D721Med (cell line): ENCODE data around the gene KLF11.

Experiments
- DNase-seq: peaks from one replicate; pipeline ENCODE4 v3.0.0; 2011; ENCODE audit warnings: low spot score; ENCODE audit not compliant: insufficient read length
- FAIRE-seq: peaks from 2 replicates; lab custom pipeline; 2011; peaks lifted over from hg19 to GRCh38; lab: Jason Lieb, UNC
- TF ChIP-seq, protein P1 (sequence below): IDR thresholded peaks from 2 replicates; pipeline ENCODE4 v1.5.1; 2012; ENCODE audit warnings: mild to moderate bottlenecking, control low read depth; ENCODE audit not compliant: insufficient read depth; ENCODE audit errors: missing control alignments

Gene KLF11

DNA sequence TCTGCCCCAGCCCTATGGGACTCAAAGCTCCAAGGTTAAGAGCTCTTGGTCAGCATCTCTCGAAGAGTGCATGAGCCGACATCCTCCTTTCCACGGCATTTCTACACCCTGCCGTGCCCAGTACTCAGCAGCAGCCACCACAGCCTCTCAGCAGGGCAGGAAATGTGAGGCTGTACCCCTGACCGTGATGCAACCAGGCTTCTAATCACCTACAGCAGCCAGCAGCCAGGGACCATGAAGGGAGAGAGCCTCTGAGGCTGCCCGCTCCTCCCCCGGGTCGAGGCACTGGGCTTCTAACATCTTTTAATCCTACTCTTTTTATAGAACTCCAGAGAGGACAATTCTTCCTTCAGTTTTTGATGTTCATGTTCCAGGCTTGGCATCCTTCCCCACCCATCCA, 30.4 kb downstream of the KLF11 start:
- DNase-seq (no peak), FAIRE-seq (no peak)
- TF ChIP-seq, protein P1, sequence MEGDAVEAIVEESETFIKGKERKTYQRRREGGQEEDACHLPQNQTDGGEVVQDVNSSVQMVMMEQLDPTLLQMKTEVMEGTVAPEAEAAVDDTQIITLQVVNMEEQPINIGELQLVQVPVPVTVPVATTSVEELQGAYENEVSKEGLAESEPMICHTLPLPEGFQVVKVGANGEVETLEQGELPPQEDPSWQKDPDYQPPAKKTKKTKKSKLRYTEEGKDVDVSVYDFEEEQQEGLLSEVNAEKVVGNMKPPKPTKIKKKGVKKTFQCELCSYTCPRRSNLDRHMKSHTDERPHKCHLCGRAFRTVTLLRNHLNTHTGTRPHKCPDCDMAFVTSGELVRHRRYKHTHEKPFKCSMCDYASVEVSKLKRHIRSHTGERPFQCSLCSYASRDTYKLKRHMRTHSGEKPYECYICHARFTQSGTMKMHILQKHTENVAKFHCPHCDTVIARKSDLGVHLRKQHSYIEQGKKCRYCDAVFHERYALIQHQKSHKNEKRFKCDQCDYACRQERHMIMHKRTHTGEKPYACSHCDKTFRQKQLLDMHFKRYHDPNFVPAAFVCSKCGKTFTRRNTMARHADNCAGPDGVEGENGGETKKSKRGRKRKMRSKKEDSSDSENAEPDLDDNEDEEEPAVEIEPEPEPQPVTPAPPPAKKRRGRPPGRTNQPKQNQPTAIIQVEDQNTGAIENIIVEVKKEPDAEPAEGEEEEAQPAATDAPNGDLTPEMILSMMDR, result no peak

DNA sequence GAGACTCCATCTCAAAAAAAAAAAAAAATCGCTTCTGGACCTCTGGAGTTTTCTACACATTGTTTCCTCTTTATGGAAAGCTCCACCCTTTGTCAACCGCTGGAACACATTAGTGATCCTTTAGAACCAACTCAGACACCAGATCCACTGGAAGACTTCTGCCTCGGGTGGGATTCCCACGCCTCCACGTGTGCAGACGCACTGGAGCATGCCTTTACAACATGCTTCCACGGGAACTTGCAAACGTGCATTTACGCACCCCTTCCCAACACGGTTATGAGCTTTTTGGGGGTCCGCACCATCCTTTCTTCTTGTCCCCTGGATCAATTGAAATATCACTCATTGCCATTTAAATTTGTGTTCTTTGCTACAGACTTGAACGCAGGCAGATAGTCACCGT, 31.8 kb downstream of the KLF11 start:
- TF ChIP-seq, protein P1, result no peak
- FAIRE-seq (no peak), DNase-seq (no peak)

DNA sequence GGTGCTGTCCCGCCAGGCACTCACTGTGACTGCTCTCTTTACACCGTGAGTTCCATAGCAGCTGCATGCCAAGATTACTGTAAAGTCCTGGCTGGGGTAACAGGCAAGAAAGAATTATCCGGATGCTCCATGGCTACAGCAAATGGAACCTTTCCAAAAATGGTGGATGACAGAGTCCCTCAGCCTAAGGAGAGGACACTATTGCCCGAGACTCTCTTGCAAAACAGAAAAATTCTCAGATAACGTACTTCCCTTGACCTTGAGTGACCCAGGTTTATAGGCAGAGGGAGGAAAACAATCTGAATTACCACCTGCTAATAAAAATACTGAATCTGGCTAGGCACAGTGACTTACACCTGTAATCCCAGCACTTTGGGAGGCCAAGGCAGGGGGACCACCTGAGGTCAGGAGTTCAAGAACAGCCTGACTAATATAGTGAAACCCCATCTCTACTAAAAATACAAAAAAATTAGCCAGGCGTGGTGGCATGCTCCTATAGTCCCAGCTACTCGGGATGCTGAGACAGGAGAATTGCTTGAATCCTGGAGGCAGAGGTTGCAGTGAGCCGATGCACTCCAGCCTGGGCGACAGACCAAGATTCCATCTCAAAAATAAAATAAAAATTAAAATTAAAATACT, 32.3 kb downstream of the KLF11 start:
- DNase-seq, result no peak
- TF ChIP-seq, protein P1, result no peak
- FAIRE-seq, result no peak

DNA sequence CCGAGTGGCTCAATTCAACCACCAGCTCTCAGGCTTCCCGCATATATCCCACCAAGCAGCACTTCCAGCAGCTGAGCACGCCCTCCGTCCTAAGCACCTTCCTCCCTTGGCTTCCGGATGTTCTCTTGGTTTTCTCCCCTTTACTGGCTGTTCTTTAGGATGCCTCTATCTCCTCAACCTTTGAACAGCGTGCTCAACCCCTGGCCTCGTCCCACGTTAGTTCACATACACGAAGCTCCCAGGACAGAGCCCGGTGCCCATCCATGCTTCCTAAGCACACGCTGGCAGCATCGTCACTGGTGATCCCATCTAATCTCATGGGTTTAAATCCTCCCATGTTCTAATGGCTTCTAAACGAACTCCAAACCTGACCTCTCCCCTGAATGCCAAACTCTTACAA, 33.2 kb downstream of the KLF11 start:
- DNase-seq (no peak), FAIRE-seq (no peak)
- TF ChIP-seq, protein P1, result no peak

DNA sequence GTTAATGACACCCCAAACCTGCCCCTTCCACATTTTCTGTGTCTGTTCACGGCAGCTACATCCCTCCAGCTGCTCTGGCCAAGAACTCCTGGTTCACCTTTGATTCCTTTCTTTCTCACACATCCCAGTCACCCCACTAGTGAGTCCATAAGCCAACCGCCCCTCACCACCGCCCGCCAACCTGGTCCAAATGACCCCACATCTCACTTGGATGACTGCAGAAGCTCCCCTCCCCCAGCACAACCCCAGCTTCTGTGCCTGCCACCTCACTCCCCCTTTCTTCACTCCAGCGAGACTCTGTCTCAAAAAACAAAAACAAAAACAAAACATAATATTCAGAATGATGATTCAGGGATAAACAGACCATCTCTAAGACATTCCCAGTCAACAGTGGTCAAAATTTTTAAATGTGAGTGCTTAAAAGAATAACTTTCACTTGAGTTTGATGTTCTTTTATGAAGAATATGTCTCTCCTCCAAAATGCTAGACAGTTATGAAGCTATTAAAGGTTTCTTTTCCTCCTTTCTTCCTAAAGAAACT, 33.7 kb downstream of the KLF11 start:
- no peak for DNase-seq
- TF ChIP-seq, protein P1, result no peak
- FAIRE-seq, result no peak

DNA sequence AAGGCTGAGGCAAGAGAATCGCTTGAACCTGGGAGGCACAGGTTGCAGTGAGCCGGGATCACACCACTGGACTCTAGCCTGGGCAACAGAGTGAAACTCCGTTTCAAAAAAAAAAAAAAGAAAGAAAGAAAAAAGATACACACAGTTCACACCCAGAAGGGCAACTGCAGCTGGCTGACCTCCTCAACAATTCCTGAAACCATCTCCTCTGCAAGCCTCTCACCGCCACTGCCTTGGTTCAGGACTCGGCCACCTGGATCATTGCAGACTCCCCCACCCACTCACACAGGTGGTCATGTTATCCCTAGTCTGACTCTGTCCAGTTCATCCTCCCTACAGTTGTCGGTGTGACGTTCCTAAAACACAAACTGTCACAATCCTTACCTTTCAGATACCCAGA, 34.7 kb downstream of the KLF11 start:
- FAIRE-seq, result no peak
- DNase-seq, result no peak
- TF ChIP-seq, protein P1, result no peak

DNA sequence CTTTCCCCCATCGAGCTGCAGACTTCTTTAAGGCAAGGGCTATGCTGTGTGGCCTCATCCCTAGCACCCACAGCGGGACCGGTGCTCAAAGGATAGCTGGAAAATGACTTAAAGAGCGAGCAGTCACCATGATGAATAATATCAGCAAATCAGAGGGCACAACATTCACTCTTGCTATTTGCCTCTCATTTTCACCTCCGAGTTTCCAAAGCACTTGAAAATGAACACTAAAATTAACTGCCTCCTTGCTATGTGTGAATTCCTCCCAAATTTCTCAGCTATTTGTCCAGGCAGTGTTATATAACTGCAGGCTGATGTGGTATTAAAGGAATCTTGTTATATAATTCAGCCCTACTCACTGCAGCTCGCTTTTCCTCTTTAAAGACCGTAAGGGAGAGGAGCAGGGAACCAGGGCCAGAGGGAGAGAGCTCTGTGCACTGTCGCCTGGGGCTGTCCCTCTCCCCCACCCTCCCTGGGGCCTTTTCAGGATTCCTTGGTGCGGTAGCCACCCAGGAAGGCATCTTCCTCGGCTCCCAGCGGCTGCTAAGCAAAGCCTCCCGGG, 35.4 kb downstream of the KLF11 start:
- no peak for FAIRE-seq
- no peak for DNase-seq
- TF ChIP-seq, protein P1, result no peak
